Stimulated activated naive B cell treated with anti-CD40 and anti-IgM and Interleukin-4, amounts not matched to agents 10 μg/mL and 1 μg/mL and 100 μg/mL, for 72 hours (primary cell): ENCODE results near the gene NCOA3.
A peak's percentile ranks its signal among the peaks of the same experiment; 100 is the strongest.
"Not testable (repeated sequence)": the region's sequence is repeated elsewhere in the genome, so short reads cannot be mapped to it uniquely, and the experiment has no call there.

Experiments used
- ATAC-seq, 2 donors: fragments of 150-1000 bp; cut with Tn5 transposase; replicated peaks; 2 replicates each; pipeline ENCODE4 v1.10.0; 2021; ENCODE audit warnings: moderate library complexity in 1 of 2
- DNase-seq: peaks from one replicate; pipeline ENCODE4 v3.0.0; 2021
- H3K27ac Mint-ChIP-seq: one replicate; pipeline ENCODE4 v1.8.0; 2022; ENCODE audit warnings: mild to moderate bottlenecking, mixed read lengths
- H3K27me3 Mint-ChIP-seq, 2 donors: one replicate each; pipeline ENCODE4 v1.8.0; 2022; ENCODE audit warnings: mixed read lengths in 2 of 2
- H3K36me3 Mint-ChIP-seq, 2 donors: one replicate each; pipeline ENCODE4 v1.8.0; 2022; ENCODE audit warnings: mixed read lengths in 2 of 2, mild to moderate bottlenecking in 1 of 2
- H3K4me1 Mint-ChIP-seq, 2 donors: one replicate each; pipeline ENCODE4 v1.8.0; 2022; ENCODE audit warnings: mixed read lengths in 2 of 2, mild to moderate bottlenecking in 1 of 2
- H3K4me3 Mint-ChIP-seq, 2 donors: one replicate each; pipeline ENCODE4 v1.8.0; 2022; ENCODE audit warnings: mild to moderate bottlenecking in 2 of 2, mixed read lengths in 2 of 2, moderate library complexity in 1 of 2
- H3K9me3 Mint-ChIP-seq, 2 donors: one replicate each; pipeline ENCODE4 v1.8.0; 2022; ENCODE audit warnings: mixed read lengths in 2 of 2, mild to moderate bottlenecking in 1 of 2

NCOA3 gene

GRCh38 chr20:47583551-47583950 lies 81.9 kb downstream of the NCOA3 start:
- H3K27me3 Mint-ChIP-seq, result no peaks in the 10 kb centered on the region
- peak overlapping the region; percentile 20 to 58 for H3K4me3 Mint-ChIP-seq
- H3K36me3 Mint-ChIP-seq, result peaks cover 39 to 51% of the 10 kb centered on the region in 2 donors
- ATAC-seq, result no peak
- peak overlapping the region; percentile 90 for H3K27ac Mint-ChIP-seq
- DNase-seq, result no peak
- H3K4me1 Mint-ChIP-seq, result peaks cover 41 to 74% of the 10 kb centered on the region in 2 donors
- H3K9me3 Mint-ChIP-seq, result no peaks in the 10 kb centered on the region

DNA sequence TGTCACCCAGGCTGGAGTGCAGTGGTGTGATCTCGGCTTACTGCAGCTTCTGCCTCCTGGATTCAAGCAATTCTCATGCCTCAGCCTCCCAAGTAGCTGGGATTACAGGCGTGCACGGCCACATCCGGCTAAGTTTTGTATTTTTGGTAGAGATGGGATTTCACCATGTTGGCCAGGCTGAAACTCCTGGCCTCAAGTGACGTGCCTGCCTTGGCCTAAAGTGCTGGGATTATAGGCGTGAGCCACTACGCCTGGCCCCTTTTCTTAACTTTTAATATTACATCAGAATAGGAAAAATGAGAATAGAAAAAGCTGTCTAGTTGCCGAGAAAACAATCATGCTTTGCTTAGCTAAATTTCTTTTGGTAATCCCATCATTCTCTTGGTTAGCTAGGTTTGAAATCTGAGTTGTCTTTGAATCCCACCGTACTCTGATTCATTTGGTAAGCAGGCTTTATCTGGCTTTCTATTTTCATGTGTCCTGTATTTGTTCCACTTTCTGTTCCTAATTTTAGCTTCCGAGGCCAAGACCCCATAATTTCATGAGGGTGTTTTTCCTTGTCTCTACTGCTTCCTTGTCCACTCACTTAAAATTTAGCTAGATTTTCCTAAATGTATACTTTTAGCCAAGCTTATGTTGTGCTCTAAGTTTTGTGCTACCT lies 83.5 kb downstream of the NCOA3 start:
- peak in 1 of 2 donors; percentile 52 for ATAC-seq
- peaks cover 31 to 63% of the 10 kb centered on the region in 2 donors for H3K4me1 Mint-ChIP-seq
- peak overlapping the region; percentile 32 for H3K27ac Mint-ChIP-seq
- peaks cover 30 to 40% of the 10 kb centered on the region in 2 donors for H3K36me3 Mint-ChIP-seq
- H3K4me3 Mint-ChIP-seq, result peak overlapping the region in 1 of 2 donors; percentile 6
- H3K27me3 Mint-ChIP-seq, result no peaks in the 10 kb centered on the region
- no peaks in the 10 kb centered on the region for H3K9me3 Mint-ChIP-seq
- no peak for DNase-seq

GRCh38 chr20:47586649-47587294 lies 85.1 kb downstream of the NCOA3 start:
- ATAC-seq (no peak), DNase-seq (no peak)
- Mint-ChIP-seq H3K4me3 (no peak overlapping the region), H3K36me3 (peaks cover 27 to 39% of the 10 kb centered on the region in 2 donors), H3K27me3 (no peaks in the 10 kb centered on the region), H3K4me1 (peaks cover 24 to 52% of the 10 kb centered on the region in 2 donors), H3K9me3 (no peaks in the 10 kb centered on the region), H3K27ac (peak overlapping the region; percentile 56)

DNA sequence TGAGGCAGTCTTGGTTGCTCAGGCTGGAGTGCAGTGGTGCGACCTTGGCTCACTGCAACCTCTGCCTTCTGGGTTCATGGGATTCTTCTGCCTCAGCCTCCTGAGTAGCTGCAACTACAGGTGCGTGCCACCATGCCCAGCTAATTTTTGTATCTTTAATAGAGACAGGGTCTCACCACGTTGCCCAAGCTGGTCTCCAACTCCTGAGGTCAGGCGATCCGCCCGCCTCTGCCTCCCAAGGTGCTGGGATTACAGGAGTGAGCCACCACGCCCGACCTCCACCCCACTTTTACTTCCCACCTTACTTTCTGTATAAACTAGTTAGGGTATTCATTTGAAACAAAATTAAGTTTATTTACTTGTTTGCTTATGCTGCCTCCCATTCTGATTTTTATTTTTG lies 86.5 kb downstream of the NCOA3 start:
- no peaks in the 10 kb centered on the region for H3K27me3 Mint-ChIP-seq
- no peak for DNase-seq
- peaks cover 32 to 45% of the 10 kb centered on the region in 2 donors for H3K36me3 Mint-ChIP-seq
- peaks cover 25 to 48% of the 10 kb centered on the region in 2 donors for H3K4me1 Mint-ChIP-seq
- H3K27ac Mint-ChIP-seq, result no peak overlapping the region
- no peaks in the 10 kb centered on the region for H3K9me3 Mint-ChIP-seq
- no peak overlapping the region for H3K4me3 Mint-ChIP-seq
- no peak for ATAC-seq

DNA sequence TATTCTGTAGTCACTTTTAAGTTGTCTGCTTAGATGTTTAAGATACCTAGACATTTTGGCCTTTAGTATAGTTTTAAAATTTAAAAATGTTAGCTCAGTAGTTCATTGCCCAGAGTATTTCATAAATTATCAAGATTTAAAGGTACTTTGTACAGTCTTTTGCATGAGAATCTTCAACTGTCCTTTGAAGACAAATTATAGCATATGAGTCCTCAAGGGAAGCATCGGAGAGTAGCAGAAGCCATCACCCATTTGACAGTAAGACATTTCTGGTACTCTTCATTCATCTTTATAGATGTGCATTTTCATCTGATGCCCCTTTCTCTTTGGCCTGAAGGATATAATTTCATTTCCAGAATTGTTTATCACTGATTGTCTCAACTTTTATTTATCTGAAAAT lies 89.5 kb downstream of the NCOA3 start:
- Mint-ChIP-seq H3K9me3 (no peaks in the 10 kb centered on the region), H3K36me3 (peaks cover 28 to 43% of the 10 kb centered on the region in 2 donors), H3K4me1 (peaks cover 19 to 33% of the 10 kb centered on the region in 2 donors), H3K27ac (peak overlapping the region; percentile 17), H3K27me3 (no peaks in the 10 kb centered on the region), H3K4me3 (no peak overlapping the region)
- ATAC-seq, result no peak
- no peak for DNase-seq

DNA sequence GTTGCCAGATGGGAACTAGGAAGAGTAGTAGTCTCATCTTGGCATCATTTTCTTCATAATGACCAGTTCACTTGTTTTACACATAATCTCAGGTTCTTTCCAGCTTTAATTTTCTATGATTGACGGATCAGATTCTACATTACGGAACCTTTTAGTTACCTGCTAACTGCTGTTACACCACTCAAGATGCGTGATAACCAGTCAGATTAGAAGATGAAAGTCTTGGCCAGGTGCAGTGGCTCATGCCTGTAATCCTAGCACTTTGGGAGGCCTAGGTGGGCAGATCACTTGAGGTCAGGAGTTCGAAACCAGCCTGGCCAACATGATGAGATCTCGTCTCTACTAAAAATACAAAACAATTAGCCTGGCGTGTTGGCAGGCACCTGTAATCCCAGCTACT lies 92.5 kb downstream of the NCOA3 start:
- DNase-seq (no peak), ATAC-seq (no peak)
- no peaks in the 10 kb centered on the region for H3K9me3 Mint-ChIP-seq
- no peak overlapping the region for H3K27ac Mint-ChIP-seq
- peaks cover 26 to 41% of the 10 kb centered on the region in 2 donors for H3K36me3 Mint-ChIP-seq
- H3K4me1 Mint-ChIP-seq, result peaks cover 14 to 35% of the 10 kb centered on the region in 2 donors
- no peak overlapping the region for H3K4me3 Mint-ChIP-seq
- no peaks in the 10 kb centered on the region for H3K27me3 Mint-ChIP-seq

DNA sequence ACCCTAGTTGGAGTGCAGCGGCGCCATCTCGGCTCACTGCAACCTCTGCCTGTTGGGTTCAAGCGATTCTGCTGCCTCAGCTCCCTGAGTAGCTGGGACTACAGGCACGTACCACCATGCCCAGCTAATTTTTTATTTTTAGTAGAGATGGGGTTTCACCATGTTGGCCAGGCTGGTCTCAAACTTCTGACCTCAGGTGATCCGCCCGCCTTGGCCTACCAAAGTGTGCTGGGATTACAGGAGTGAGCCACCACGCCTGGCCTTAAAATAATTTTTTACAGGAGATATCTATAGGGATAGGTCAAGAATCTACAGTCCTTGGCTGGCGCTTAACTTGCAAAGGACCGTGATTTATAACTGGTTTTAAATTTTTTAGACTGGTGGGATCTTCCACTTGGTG lies 93.5 kb downstream of the NCOA3 start:
- not testable (repeated sequence) for H3K9me3 Mint-ChIP-seq, H3K27me3 Mint-ChIP-seq, H3K4me3 Mint-ChIP-seq, ATAC-seq, DNase-seq
- H3K36me3 Mint-ChIP-seq, result peaks cover 31 to 48% of the 10 kb centered on the region in 2 donors
- peaks cover 17 to 34% of the 10 kb centered on the region in 2 donors for H3K4me1 Mint-ChIP-seq
- H3K27ac Mint-ChIP-seq, result peak overlapping the region; percentile 67

GRCh38 chr20:47596003-47596571 lies 94.4 kb downstream of the NCOA3 start:
- Mint-ChIP-seq H3K4me1 (peaks cover 19 to 38% of the 10 kb centered on the region in 2 donors), H3K9me3 (no peaks in the 10 kb centered on the region), H3K4me3 (no peak overlapping the region), H3K27me3 (no peaks in the 10 kb centered on the region), H3K36me3 (peaks cover 31 to 51% of the 10 kb centered on the region in 2 donors), H3K27ac (no peak overlapping the region)
- DNase-seq (no peak), ATAC-seq (no peak)

- peaks cover 22 to 37% of the 10 kb centered on the region in 2 donors for H3K4me1 Mint-ChIP-seq
- H3K36me3 Mint-ChIP-seq, result peaks cover 26 to 45% of the 10 kb centered on the region in 2 donors
- peak overlapping the region; percentile 59 for H3K27ac Mint-ChIP-seq
- DNase-seq (no peak), ATAC-seq (no peak)
- no peaks in the 10 kb centered on the region for H3K9me3 Mint-ChIP-seq
- no peaks in the 10 kb centered on the region for H3K27me3 Mint-ChIP-seq
- no peak overlapping the region for H3K4me3 Mint-ChIP-seq
Observed at GRCh38 chr20:47597090-47597489, 95.4 kb downstream of the NCOA3 start.

GRCh38 chr20:47598911-47599744 lies 97.4 kb downstream of the NCOA3 start:
- Mint-ChIP-seq H3K27me3 (no peaks in the 10 kb centered on the region), H3K9me3 (no peaks in the 10 kb centered on the region), H3K36me3 (peaks cover 31 to 50% of the 10 kb centered on the region in 2 donors), H3K4me1 (peaks cover 35 to 49% of the 10 kb centered on the region in 2 donors), H3K27ac (no peak overlapping the region), H3K4me3 (no peak overlapping the region)
- no peak for DNase-seq
- no peak for ATAC-seq

DNA sequence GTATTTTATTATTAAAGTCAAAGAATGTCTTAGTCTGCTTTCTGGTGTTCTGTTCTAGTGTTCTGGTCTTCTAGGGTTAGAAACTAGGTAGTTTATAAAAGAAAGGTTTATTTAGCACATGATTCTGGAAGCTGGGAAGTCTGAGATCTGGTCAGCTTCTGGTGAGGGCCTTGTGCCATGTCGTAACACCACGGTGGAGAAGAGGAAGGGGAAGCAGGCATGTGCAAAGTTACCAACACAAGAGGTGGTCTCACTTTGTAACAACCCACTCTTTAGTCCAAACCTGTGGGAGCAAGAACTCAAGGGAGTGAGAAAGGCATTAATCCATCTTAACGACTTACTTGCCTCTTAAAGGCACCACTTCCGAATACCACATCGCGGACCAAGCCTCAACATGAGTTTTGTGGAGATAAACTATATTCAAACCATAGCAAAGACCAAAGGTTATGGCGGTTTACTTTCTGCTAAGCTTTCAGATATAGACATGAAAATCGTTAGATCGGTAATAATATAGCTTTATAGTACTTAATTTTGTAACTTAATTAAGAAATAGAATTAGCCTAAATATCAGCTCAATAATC lies 99.4 kb downstream of the NCOA3 start:
- ATAC-seq, result no peak
- Mint-ChIP-seq H3K4me3 (no peak overlapping the region), H3K36me3 (peaks cover 39 to 55% of the 10 kb centered on the region in 2 donors), H3K4me1 (peaks cover 44 to 62% of the 10 kb centered on the region in 2 donors), H3K9me3 (no peaks in the 10 kb centered on the region), H3K27me3 (no peaks in the 10 kb centered on the region), H3K27ac (no peak overlapping the region)
- DNase-seq, result no peak

GRCh38 chr20:47603260-47603659 lies 101.6 kb downstream of the NCOA3 start:
- Mint-ChIP-seq H3K36me3 (peaks cover 38 to 56% of the 10 kb centered on the region in 2 donors), H3K4me1 (peaks cover 52 to 66% of the 10 kb centered on the region in 2 donors), H3K27ac (peak overlapping the region; percentile 83), H3K4me3 (no peak overlapping the region), H3K27me3 (no peaks in the 10 kb centered on the region), H3K9me3 (no peaks in the 10 kb centered on the region)
- DNase-seq (no peak), ATAC-seq (no peak)

- Mint-ChIP-seq H3K27ac (peak overlapping the region; percentile 87), H3K4me1 (peaks cover 51 to 68% of the 10 kb centered on the region in 2 donors), H3K36me3 (peaks cover 36 to 53% of the 10 kb centered on the region in 2 donors), H3K27me3 (no peaks in the 10 kb centered on the region), H3K4me3 (no peak overlapping the region), H3K9me3 (no peaks in the 10 kb centered on the region)
- DNase-seq (no peak), ATAC-seq (no peak)
Observed at GRCh38 chr20:47605673-47606413, 104.2 kb downstream of the NCOA3 start.
